GM23248 (cell line): ENCODE results near the gene SLC18B1. TPM values are rescaled to one million over a fixed set of nuclear protein-coding genes. Genes with fewer than 3 reads are reported as not detected.

ENCODE experiments used
- DNase-seq: peaks from one replicate; pipeline ENCODE4 v3.0.0-alpha.2; 2015
- H2AFZ ChIP-seq: fragments of 200-600 bp; sonication (generic); 2 replicates; pipeline ENCODE4 v1.6.1; 2016; ENCODE audit warnings: antibody characterized with exemption
- H3F3A ChIP-seq: fragments of 200-600 bp; sonication (generic); 2 replicates; pipeline ENCODE4 v1.6.1; 2016; ENCODE audit warnings: mild to moderate bottlenecking, antibody characterized with exemption, mixed run types; ENCODE audit not compliant: insufficient read depth
- H3K27ac ChIP-seq: fragments of 200-600 bp; sonication (generic); 2 replicates; pipeline ENCODE4 v1.5.1; 2016; ENCODE audit warnings: mild to moderate bottlenecking
- H3K27me3 ChIP-seq: fragments of 200-600 bp; sonication (generic); replicated peaks from 2 replicates; pipeline ENCODE4 v1.6.1; 2016; ENCODE audit warnings: mild to moderate bottlenecking; ENCODE audit not compliant: insufficient read depth
- H3K36me3 ChIP-seq: fragments of 200-600 bp; sonication (generic); 2 replicates; pipeline ENCODE4 v1.6.1; 2016; ENCODE audit warnings: low read depth, mild to moderate bottlenecking
- H3K4me1 ChIP-seq: fragments of 200-600 bp; sonication (generic); 2 replicates; pipeline ENCODE4 v1.6.1; 2016; ENCODE audit warnings: mild to moderate bottlenecking; ENCODE audit not compliant: insufficient read depth
- H3K4me2 ChIP-seq: fragments of 200-600 bp; sonication (generic); one replicate; pipeline ENCODE4 v1.6.1; 2016; ENCODE audit warnings: mild to moderate bottlenecking; ENCODE audit not compliant: unreplicated experiment
- H3K4me3 ChIP-seq: fragments of 200-600 bp; sonication (generic); 2 replicates; pipeline ENCODE4 v1.5.1; 2016; ENCODE audit warnings: mild to moderate bottlenecking
- H3K79me2 ChIP-seq: fragments of 200-600 bp; sonication (generic); 2 replicates; pipeline ENCODE4 v1.6.1; 2016; ENCODE audit warnings: mild to moderate bottlenecking; ENCODE audit not compliant: insufficient read depth
- H3K9ac ChIP-seq: fragments of 200-600 bp; sonication (generic); 2 replicates; pipeline ENCODE4 v1.6.1; 2016; ENCODE audit warnings: mild to moderate bottlenecking
- H3K9me2 ChIP-seq: fragments of 200-600 bp; sonication (generic); 2 replicates; pipeline ENCODE4 v1.6.1; 2016; ENCODE audit warnings: mixed run types, mild to moderate bottlenecking, moderate library complexity; ENCODE audit not compliant: insufficient read depth
- H3K9me3 ChIP-seq: fragments of 200-600 bp; sonication (generic); one replicate; pipeline ENCODE4 v1.6.1; 2017; ENCODE audit warnings: low read depth
- H4K20me1 ChIP-seq: fragments of 200-600 bp; sonication (generic); 2 replicates; pipeline ENCODE4 v1.6.0; 2016; ENCODE audit not compliant: insufficient read depth
- EZH2 ChIP-seq: fragments of 200-600 bp; sonication (generic); IDR thresholded peaks from 2 replicates; pipeline ENCODE4 v1.6.1; 2018; ENCODE audit warnings: antibody characterized with exemption, mild to moderate bottlenecking; ENCODE audit not compliant: insufficient read depth, poor library complexity, severe bottlenecking
- EZH2phosphoT487 ChIP-seq: fragments of 200-600 bp; sonication (generic); IDR thresholded peaks from 2 replicates; pipeline ENCODE4 v1.6.1; 2018; ENCODE audit warnings: antibody characterized with exemption, moderate library complexity, mild to moderate bottlenecking, low read depth; ENCODE audit not compliant: insufficient read depth
- WGBS, 2 experiments: methylation state at CpG; one replicate each; pipeline ENCODE4 v1.1.6; 2015 to 2017; ENCODE audit warnings: low lambda C conversion rate in 2 of 2, low coverage in 1 of 2; ENCODE audit errors: missing lambda C conversion rate in 2 of 2; 5-methylcytosine and 5-hydroxymethylcytosine counted together
- in situ Hi-C: fragments of 300-500 bp; cut with MboI; formaldehyde crosslinking; loops from 2 replicates; pipeline ENCODE4 v1.15.0; 2020
- polyA plus RNA-seq: library from polyadenylated mRNA; unstranded; fragments of >200 nt; fragmentation: Nextera tagmentation; extraction: Ambion mirVana; gene quantifications from 2 replicates; pipeline ENCODE4 v1.2.1, GENCODE V29; 2016
- total RNA-seq: library from RNA; depleted of rRNA; stranded (reverse); fragments of >200 nt; shearing (Covaris generic); gene quantifications from 2 replicates; pipeline ENCODE4 v1.2.3, GENCODE V29; 2014

The SLC18B1 gene
- total and polyA plus RNA-seq, 2 experiments from 2014 or later: 4.6 to 5.8 TPM

- no peak overlapping the region for H3K9ac ChIP-seq
- no peaks in the 10 kb centered on the region for H4K20me1 ChIP-seq
- no peak overlapping the region for H2AFZ ChIP-seq
- no peak overlapping the region for H3K4me3 ChIP-seq
- H3K9me3 ChIP-seq: no peaks in the 10 kb centered on the region
- DNase-seq: peak; percentile 69
- no peak overlapping the region for H3K27ac ChIP-seq
- in situ Hi-C loops: loop anchor here (25.0 kb wide), 1 partner anchor 707 kb away; no protein-coding TSS in a partner anchor
- H3K36me3 ChIP-seq: no peaks in the 10 kb centered on the region
- no peak for TF ChIP-seq EZH2phosphoT487
- no peak for TF ChIP-seq EZH2
- H3F3A ChIP-seq: no peaks in the 10 kb centered on the region
- H3K4me2 ChIP-seq: no peak overlapping the region
- no peaks in the 10 kb centered on the region for H3K27me3 ChIP-seq
- no peaks in the 10 kb centered on the region for H3K9me2 ChIP-seq
- no peaks in the 10 kb centered on the region for H3K4me1 ChIP-seq
- WGBS, 2 experiments: 22 to 29% methylated on average over 3 of the region's 3 CpGs
- no peaks in the 10 kb centered on the region for H3K79me2 ChIP-seq
Observed at GRCh38 chr6:132830334-132830751, 31.9 kb upstream of the SLC18B1 start.

GRCh38 chr6:132820629-132821381 lies 22.4 kb upstream of the SLC18B1 start:
- WGBS, 2 experiments: 46 to 47% methylated on average over 5 of the region's 5 CpGs
- Histone ChIP-seq H3K36me3 (peaks cover 42% of the 10 kb centered on the region), H2AFZ (no peak overlapping the region), H3K9me2 (no peaks in the 10 kb centered on the region), H3K79me2 (peaks cover 23% of the 10 kb centered on the region), H3K9me3 (no peaks in the 10 kb centered on the region), H3K9ac (no peak overlapping the region), H3K4me1 (peaks cover 23% of the 10 kb centered on the region), H3K27me3 (no peaks in the 10 kb centered on the region), H3F3A (peaks cover 64% of the 10 kb centered on the region), H3K4me3 (no peak overlapping the region), H4K20me1 (peaks cover 19% of the 10 kb centered on the region; the same call in 1 of the 2 replicates), H3K4me2 (no peak overlapping the region), H3K27ac (peak overlapping the region; percentile 31)
- peak; percentile 37 for DNase-seq
- TF ChIP-seq EZH2 (no peak), EZH2phosphoT487 (no peak)
- in situ Hi-C loops: loop anchor here (25.0 kb wide), 2 partner anchors 534 to 1091 kb away; no protein-coding TSS in a partner anchor

GRCh38 chr6:132819405-132820161 lies 21.1 kb upstream of the SLC18B1 start:
- Histone ChIP-seq H3K9ac (peak overlapping the region; percentile 98; the same call in 1 of the 2 replicates), H3K9me2 (no peaks in the 10 kb centered on the region), H3K36me3 (peaks cover 51% of the 10 kb centered on the region), H3K4me1 (peaks cover 25% of the 10 kb centered on the region), H3K9me3 (no peaks in the 10 kb centered on the region), H3F3A (peaks cover 74% of the 10 kb centered on the region), H3K27me3 (no peaks in the 10 kb centered on the region), H3K27ac (peak overlapping the region; percentile 61), H3K4me3 (no peak overlapping the region), H3K79me2 (peaks cover 35% of the 10 kb centered on the region), H4K20me1 (peaks cover 28% of the 10 kb centered on the region; the same call in 1 of the 2 replicates), H2AFZ (no peak overlapping the region), H3K4me2 (no peak overlapping the region)
- 95 to 98% methylated on average over 4 of the region's 4 CpGs for WGBS, 2 experiments
- in situ Hi-C loops: loop anchor here (25.0 kb wide), 2 partner anchors 532 to 1093 kb away; no protein-coding TSS in a partner anchor
- TF ChIP-seq EZH2phosphoT487 (no peak), EZH2 (no peak)
- DNase-seq: peak; percentile 28
